GM12878 (cell line): ENCODE data around the gene NEU1. TPM values are rescaled to one million over a fixed set of nuclear protein-coding genes. Genes with fewer than 3 reads are reported as not detected.

Experiments
- ASH2L ChIP-seq: fragments of 300-600, 200-600 bp; sonication (generic); IDR thresholded peaks from 2 replicates; pipeline ENCODE4 v1.6.1; 2017; ENCODE audit warnings: low read depth, mild to moderate bottlenecking, borderline replicate concordance
- HSF1 ChIP-seq: fragments of 150-350 bp; IDR thresholded peaks from 2 replicates; pipeline ENCODE4 v1.6.1; 2014; ENCODE audit warnings: mild to moderate bottlenecking, low read depth, low read length
- NBN ChIP-seq: fragments of 450-650 bp; IDR thresholded peaks from 2 replicates; pipeline ENCODE4 v1.6.1; 2016
- NFXL1 ChIP-seq: fragments of 450-650 bp; IDR thresholded peaks from 2 replicates; pipeline ENCODE4 v1.6.1; 2017; ENCODE audit warnings: antibody characterized with exemption, mild to moderate bottlenecking, borderline replicate concordance
- NFYA ChIP-seq: IDR thresholded peaks from 2 replicates; pipeline ENCODE4 v1.6.1; 2011; ENCODE audit warnings: low read depth, mild to moderate bottlenecking, low read length, improper control_type of control experiment, borderline replicate concordance
- PBX3 ChIP-seq: IDR thresholded peaks from 2 replicates; pipeline ENCODE4 v1.6.1; 2011; ENCODE audit warnings: mild to moderate bottlenecking, low read depth, low read length, moderate library complexity; ENCODE audit not compliant: insufficient replicate concordance
- TARDBP ChIP-seq: IDR thresholded peaks from 2 replicates; pipeline ENCODE4 v1.6.1; 2016; ENCODE audit warnings: borderline replicate concordance
- TCF3 ChIP-seq: IDR thresholded peaks from 2 replicates; pipeline ENCODE4 v1.6.1; 2012; ENCODE audit warnings: low read depth, mild to moderate bottlenecking, low read length, borderline replicate concordance; ENCODE audit not compliant: insufficient read depth
- USF2 ChIP-seq: IDR thresholded peaks from 2 replicates; pipeline ENCODE4 v1.6.1; 2011; ENCODE audit warnings: low read depth, low read length, improper control_type of control experiment, borderline replicate concordance
- ZNF274 ChIP-seq: IDR thresholded peaks from one replicate; pipeline ENCODE4 v1.8.0; 2011; ENCODE audit not compliant: insufficient read length, insufficient read depth
- polyA plus RNA-seq, 11 experiments: library from polyadenylated mRNA; depleted of rRNA in 4 of 11; unstranded in 6 of 11; stranded (reverse) in 5 of 11; fragments of >200 nt; fragmentation: Nextera tagmentation in 4 of 11; fragmentation: Illumina TruSeq in 1 of 11; extraction: Ambion mirVana in 4 of 11; extraction: Trizol in 1 of 11; gene quantifications; 1 replicate in 1 of 11; 2 replicates in 10 of 11; pipeline versions ENCODE4 v1.2.1 to v1.2.3, GENCODE V29; 2011 to 2016; ENCODE audit warnings: inconsistent platforms in 2 of 11, missing spikeins in 2 of 11, low read depth in 1 of 11
- total RNA-seq, 4 experiments: library from RNA; depleted of rRNA in 3 of 4; stranded (reverse); fragments of >200 nt in 3 of 4; fragmentation: Illumina TruSeq in 1 of 4; extraction: Trizol in 1 of 4; gene quantifications; 2 replicates each; pipeline versions ENCODE4 v1.2.1 to v1.2.3, GENCODE V29; 2013 to 2021

The NEU1 gene
- total and polyA plus RNA-seq, 10 of the 15 experiments (the other 5 are each of a cell fraction or from before 2014, with no cell fraction given) = 7.2 to 26.9 (median 21.6) TPM

- peak; percentile 100 for TF ChIP-seq HSF1
- TF ChIP-seq ASH2L = no peak
- TF ChIP-seq ZNF274 = no peak
- no peak for TF ChIP-seq USF2
- no peak for TF ChIP-seq NFXL1
- 0 out of 2 replicates have a peak, but pooled peaks have one; percentile 35 for TF ChIP-seq NBN
- no peak for TF ChIP-seq PBX3
- no peak for TF ChIP-seq TCF3
- TF ChIP-seq NFYA = no peak
- no peak for TF ChIP-seq TARDBP
Observed at GRCh38 chr6:31815025-31815838, 47.4 kb downstream of the NEU1 start, which contains the start of the genes HSPA1A and HSPA1L (continued).
